HG03378 (cell line): ENCODE measurements around the gene BARHL2.

ENCODE experiments used
- ATAC-seq: cut with Tn5 transposase; IDR thresholded peaks from one replicate; pipeline ENCODE4 v1.9.1; 2021; ENCODE audit warnings: mild to moderate bottlenecking, moderate library complexity; ENCODE audit not compliant: unreplicated experiment

BARHL2 gene

GRCh38 chr1:90724926-90725656 lies 8.0 kb upstream of the BARHL2 start:
- no peak for ATAC-seq

DNA sequence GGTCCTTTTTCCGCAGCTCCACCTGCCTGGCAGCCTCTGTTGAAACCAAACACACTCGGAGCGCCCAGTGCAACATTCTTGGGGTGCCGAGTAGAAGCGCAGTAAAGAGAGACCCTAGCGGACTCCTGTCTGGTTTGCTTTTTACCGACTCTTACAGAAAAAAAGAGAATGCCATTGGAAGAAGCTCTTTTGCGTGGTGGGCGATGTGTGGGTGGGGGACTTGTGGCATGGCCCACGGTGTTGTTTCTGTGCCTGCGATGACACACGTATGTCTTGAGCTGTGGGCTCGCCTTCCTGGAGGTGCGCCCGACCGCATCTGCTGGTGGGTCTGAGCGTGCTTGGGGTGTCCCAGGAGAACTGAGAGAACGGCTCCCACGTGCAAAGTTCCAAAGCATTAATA lies 7.3 kb upstream of the BARHL2 start:
- ATAC-seq = no peak

DNA sequence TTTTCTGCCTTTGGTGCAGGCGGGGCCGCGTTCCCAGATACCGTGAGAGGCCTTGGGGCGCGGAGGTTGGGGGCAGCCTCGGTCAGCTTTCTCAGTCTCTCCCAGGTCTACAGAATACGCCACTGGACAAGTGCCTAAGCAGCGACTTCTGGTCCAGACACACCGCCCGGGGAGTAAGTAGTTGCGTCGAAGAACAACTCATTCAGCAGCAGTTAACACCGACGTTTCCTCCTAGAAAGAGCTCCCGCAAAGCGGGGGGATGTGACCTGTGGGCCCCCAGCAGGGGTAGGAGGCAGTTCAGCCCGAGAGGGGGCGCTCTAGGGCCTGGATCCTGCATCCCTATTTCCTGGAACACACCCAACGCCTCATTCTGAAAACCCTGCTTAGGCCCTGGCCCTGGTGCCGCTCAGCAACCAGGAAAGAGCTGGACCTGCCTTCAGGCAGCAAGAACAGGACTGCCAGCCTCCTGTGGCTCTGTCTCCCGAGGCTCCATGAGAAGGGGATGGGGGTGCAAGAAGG lies 6.5 kb upstream of the BARHL2 start:
- no peak for ATAC-seq

DNA sequence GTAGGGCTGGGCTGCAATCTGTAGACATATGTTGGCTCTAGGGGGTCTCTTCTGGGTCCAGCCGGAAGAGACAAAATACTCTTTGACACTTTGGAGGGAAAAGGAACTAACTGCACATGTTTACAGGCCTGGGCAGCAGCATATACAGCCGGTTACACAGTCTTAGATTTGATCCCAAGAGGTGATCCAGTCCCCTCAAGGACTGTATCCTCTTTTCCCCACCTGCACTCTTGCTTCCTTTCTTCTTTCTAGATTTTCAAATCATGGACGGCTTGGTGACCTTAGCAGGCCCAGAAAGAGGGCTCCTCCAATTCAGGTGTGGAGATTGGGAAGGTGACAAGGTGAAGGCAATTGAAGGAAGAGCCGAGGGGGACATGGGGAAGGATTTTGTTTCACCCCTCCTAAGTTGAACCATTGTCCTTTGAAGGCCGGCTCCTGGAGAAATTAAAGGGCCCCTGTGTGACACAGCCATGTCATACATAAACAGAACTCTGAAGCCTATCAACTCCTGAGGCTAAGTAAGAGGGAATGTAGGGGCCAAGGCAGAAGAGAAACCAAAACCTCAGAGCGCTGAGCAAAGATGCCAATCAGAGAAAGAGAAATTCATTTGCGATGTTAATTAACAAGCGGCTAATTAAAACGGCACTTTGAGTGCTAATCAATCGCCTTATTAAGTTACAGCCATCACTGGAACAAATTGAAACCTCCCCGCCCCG lies 5.9 kb upstream of the BARHL2 start:
- ATAC-seq = no peak

DNA sequence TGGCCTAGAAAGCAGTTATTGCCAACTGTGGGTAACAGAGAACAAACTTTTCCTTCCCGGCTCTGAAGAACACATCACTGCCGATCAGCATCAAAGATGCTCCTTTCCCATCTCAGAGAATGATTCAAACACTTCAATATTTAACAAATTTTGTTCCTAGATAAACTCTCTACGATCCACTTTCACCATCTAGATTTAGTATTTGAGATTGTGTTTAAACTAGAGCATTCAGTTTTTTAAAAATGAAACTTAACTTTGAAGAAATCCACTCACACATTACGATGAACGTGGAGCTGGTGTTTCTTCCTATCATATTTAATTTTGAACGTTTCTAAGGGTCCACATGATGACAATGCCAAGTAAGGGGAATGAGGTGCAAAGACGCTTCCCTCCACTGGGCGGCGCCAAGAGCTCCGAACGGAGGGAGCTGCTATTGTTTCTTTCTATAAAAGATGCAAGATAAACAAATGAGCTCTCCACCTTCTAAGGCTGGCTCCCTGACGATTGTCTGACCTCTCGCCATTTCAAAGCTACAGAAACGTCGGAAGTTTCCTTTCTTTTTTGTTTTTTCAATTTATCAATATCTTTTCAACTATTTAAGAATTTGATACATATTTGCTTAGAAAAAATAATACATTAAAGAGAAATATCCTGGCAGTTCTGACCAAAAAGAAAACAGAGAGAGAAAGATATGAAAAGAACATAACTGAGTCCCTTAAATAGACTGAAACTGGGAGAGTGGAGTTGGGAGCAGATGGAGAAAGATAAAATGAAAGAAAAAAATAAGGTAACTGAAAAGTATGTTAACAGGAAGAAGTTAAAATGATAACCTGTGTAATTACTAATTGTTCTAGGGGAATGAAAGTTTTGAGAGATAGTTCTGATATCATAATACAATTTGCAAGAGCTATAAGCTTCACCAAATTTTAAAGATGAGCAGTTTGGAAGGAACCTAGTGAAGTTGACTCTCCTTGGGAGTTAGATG lies 4.4 kb upstream of the BARHL2 start:
- ATAC-seq = no peak

GRCh38 chr1:90720145-90720636 lies 3.1 kb upstream of the BARHL2 start:
- no peak for ATAC-seq

DNA sequence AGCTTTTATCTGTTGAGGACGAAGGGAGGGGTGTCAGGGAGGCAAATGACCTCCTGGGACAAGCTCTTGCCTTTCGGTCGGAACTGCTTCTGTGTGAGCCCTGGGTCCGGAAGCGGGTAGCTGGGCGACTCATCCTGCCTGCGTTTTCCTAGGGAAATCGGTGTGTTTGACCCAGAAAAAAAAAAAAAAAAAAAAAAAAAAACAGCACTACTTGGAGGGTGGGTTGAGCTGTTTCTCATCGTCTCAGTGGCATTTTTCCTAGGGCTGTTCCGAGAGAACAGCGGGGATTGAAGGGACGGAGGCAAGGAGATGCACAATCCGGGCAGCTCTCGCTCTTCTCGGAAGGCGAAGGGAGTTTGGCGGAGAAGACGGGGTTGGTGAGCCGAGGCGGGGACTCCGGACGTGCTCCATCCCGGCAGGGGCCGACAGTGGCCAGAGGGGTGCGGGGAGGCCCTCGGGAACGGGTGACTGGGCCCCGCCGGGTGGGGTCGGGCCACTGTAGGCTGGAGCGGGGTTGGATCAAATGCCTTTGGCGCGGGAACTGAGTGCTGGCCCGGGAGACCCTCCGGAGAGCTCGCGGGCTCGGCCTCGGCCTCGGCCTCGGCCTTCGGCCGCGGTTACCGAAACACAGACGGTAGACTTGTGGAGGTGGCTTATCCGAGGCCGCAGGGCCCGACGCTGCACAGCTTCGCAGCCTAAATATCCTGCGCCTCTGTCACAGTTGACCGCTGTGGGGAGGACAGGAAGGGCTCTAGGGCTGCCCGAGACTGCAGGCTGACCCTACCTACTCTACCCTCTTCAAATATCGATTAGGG lies 2.4 kb upstream of the BARHL2 start:
- ATAC-seq = no peak

- ATAC-seq = no peak
These were observed 1.6 kb upstream of the BARHL2 start for GRCh38 chr1:90718411-90719329.

DNA sequence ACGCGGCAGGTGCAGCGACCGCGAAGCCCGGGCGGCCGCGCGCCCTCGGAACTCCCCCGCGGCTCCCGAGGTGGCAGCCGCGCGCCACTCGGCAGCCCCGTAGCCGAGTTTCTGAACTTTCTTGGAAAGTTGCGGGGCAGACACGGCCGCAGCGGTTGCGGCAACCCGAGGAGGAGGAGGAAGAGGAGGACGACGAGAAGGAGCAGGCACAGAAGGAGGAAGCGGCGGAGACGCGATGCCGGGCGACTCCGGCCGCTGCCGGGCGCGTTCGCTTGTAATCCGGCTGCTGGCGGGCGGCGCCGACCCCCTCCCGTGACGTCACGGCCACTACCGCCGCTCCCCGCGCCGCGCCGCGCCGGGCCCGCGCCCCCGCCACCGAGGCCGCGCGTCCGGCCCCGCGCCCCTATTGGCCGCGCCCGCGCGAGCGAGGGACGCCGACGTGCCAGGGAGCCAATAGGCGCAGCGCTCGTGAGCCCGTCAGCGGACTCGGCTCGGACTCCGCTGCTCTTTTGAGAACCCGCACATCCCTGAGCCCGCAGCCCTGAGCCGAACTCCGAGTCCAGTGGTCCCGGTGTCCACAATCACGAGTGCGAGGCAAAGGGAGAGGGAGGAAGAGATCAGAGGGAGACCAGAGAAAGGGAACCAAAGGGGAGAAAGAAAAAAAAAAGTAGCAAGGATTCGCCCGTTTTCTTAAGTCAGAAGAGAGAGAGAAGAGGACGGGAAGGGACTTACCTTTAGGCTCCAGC lies 736 bp upstream of the BARHL2 start:
- ATAC-seq = no peak

- ATAC-seq = no peak
These were observed 208 bp upstream of the BARHL2 start for GRCh38 chr1:90717356-90717664.

- ATAC-seq = no peak
These were observed 905 bp downstream of the BARHL2 start for GRCh38 chr1:90716243-90716551.

GRCh38 chr1:90715309-90715708 lies 1.8 kb downstream of the BARHL2 start:
- ATAC-seq = no peak

DNA sequence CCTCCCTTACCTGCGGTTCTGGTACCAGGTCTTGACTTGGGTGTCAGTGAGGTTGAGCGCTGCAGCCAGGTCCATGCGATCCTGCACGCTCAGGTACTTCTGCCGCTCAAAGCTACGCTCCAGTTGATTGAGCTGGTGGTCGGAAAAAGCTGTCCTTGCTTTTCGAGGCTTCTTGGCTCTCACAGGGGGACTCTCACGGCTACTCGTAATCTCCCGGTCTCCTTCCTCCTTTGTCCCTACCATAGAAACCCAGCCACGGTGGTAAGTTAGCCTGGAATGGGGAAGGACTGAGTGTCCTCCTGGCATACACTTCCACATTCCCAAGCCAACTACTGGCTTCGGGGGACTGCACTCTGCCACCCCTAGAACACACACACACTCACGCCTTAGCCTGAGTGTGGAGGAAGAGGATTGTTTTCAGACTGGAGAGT lies 2.6 kb downstream of the BARHL2 start:
- no peak for ATAC-seq

- no peak for ATAC-seq
These were observed 3.2 kb downstream of the BARHL2 start for GRCh38 chr1:90713741-90714509.

DNA sequence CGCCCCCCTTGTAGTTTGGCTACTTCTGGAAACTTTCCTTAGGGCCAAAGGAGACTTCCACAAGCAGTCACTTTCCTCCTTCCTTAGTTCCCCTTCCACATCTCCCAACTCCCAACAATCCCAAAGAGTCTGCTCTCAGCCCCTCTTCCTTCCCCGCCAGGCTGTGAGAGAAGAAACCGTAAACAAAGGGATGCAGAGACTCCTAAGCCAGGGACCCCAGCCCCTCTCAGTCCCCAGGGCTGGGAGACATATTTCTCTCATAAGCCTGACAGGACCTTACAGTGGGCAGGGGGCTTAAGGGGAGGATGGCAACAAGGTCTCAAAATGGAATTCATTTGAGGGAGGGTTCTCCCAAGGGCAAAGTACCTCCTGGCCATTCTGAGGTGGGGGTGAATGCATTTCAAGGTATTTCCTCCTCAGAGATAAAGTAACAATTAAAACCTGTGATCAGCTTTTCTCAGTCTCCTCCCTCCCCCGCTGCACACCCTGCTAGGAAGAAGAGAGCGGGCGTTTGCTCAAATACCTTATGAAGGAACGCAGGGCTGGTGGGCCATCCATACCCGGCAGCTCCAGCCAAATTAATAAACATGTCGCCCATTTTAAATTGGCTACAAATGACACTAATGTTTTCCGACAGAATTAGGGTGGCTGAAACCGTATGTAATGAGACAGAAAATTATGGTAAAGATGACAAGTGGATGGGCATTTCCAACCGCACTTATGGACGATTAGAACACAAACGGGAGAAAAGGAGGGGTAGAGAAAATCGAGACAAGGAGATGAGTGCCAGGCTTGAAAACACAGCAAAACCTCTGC lies 4.0 kb downstream of the BARHL2 start:
- ATAC-seq = no peak

- ATAC-seq = no peak
These were observed 4.8 kb downstream of the BARHL2 start for GRCh38 chr1:90712153-90712856.
